Thymus (tissue), 11 donors: ENCODE measurements around the gene TSPAN6. TPM values are rescaled to one million over a fixed set of nuclear protein-coding genes. Genes with fewer than 3 reads are reported as not detected.

ENCODE experiments used
- DNase-seq, 9 donors: peaks; one replicate each; pipeline ENCODE4 v3.0.0-alpha.2; 2013; ENCODE audit warnings: low spot score in 9 of 9, low read depth in 6 of 9, missing footprints in 1 of 9
- H3K27ac ChIP-seq, 2 donors: one replicate each; pipeline ENCODE4 v1.5.1; 2013; ENCODE audit warnings: control low read depth in 1 of 2, low read depth in 1 of 2, low read length in 1 of 2, mild to moderate bottlenecking in 1 of 2, moderate library complexity in 1 of 2
- H3K27me3 ChIP-seq, 2 donors: one replicate each; pipeline ENCODE4 v1.5.1; 2013; ENCODE audit warnings: low read length in 1 of 2; ENCODE audit not compliant: control insufficient read depth in 2 of 2, insufficient read depth in 1 of 2
- H3K36me3 ChIP-seq, 2 donors: one replicate each; pipeline ENCODE4 v1.5.1; 2013; ENCODE audit warnings: low read length in 1 of 2, mild to moderate bottlenecking in 1 of 2, moderate library complexity in 1 of 2; ENCODE audit not compliant: control insufficient read depth in 2 of 2, insufficient read depth in 2 of 2
- H3K4me1 ChIP-seq, 2 donors: one replicate each; pipeline ENCODE4 v1.5.1; 2013; ENCODE audit warnings: low read length in 2 of 2; ENCODE audit not compliant: control insufficient read depth in 2 of 2, insufficient read depth in 2 of 2
- H3K4me3 ChIP-seq, 2 donors: one replicate each; pipeline ENCODE4 v1.5.1; 2013; ENCODE audit warnings: low read length in 2 of 2, control low read depth in 1 of 2, mild to moderate bottlenecking in 1 of 2
- H3K9me3 ChIP-seq, 2 donors: one replicate each; pipeline ENCODE4 v1.5.1; 2013; ENCODE audit warnings: low read length in 1 of 2, mild to moderate bottlenecking in 1 of 2; ENCODE audit not compliant: control insufficient read depth in 2 of 2, insufficient read depth in 1 of 2
- WGBS: extraction: QIAGEN DNeasy Blood & Tissue Kit; methylation state at CpG from one replicate; pipeline ENCODE4 v1.1.7; 2013; 5-methylcytosine and 5-hydroxymethylcytosine counted together
- polyA plus RNA-seq: library from polyadenylated mRNA; stranded (reverse); fragments of 200-250 nt; gene quantifications from one replicate; pipeline ENCODE4 v1.2.3, GENCODE V29; 2013
- total RNA-seq: library from RNA; stranded (reverse); fragments of 120-200 nt; gene quantifications from one replicate; pipeline ENCODE4 v1.2.4, GENCODE V29; 2013
- donor health status: healthy.

The TSPAN6 gene
- total and polyA plus RNA-seq, 2 donors, result 14.0 to 15.6 TPM

GRCh38 chrX:100643212-100643611 is 6.6 kb upstream of the TSPAN6 start:
- no peak for DNase-seq
- WGBS, result 96% methylated on average over 11 of the region's 11 CpGs
- no peaks in the 10 kb centered on the region for H3K9me3 ChIP-seq
- no peak overlapping the region for H3K4me3 ChIP-seq
- H3K36me3 ChIP-seq, result no peaks in the 10 kb centered on the region
- H3K4me1 ChIP-seq, result no peaks in the 10 kb centered on the region
- H3K27me3 ChIP-seq, result no peaks in the 10 kb centered on the region
- H3K27ac ChIP-seq, result no peak overlapping the region

- no peaks in the 10 kb centered on the region for H3K27me3 ChIP-seq
- H3K4me1 ChIP-seq, result no peaks in the 10 kb centered on the region
- DNase-seq, result no peak
- no peaks in the 10 kb centered on the region for H3K9me3 ChIP-seq
- 90% methylated on average over 3 of the region's 3 CpGs for WGBS
- H3K36me3 ChIP-seq, result no peaks in the 10 kb centered on the region
- H3K4me3 ChIP-seq, result no peak overlapping the region
- no peak overlapping the region for H3K27ac ChIP-seq
Observed at GRCh38 chrX:100642290-100642689, 5.7 kb upstream of the TSPAN6 start.

- peak in 1 of 9 donors; percentile 2 for DNase-seq
- no peaks in the 10 kb centered on the region for H3K9me3 ChIP-seq
- H3K27me3 ChIP-seq, result peaks cover 0 to 7% of the 10 kb centered on the region in 2 donors
- WGBS, result 73% methylated on average over 8 of the region's 8 CpGs
- no peaks in the 10 kb centered on the region for H3K4me1 ChIP-seq
- H3K36me3 ChIP-seq, result no peaks in the 10 kb centered on the region
- peak overlapping the region; percentile 43 to 56 for H3K4me3 ChIP-seq
- H3K27ac ChIP-seq, result peak overlapping the region in 1 of 2 donors; percentile 37
Observed at GRCh38 chrX:100635989-100636320, 651 bp downstream of the TSPAN6 start.

- no peak for DNase-seq
- no peaks in the 10 kb centered on the region for H3K9me3 ChIP-seq
- WGBS, result 92% methylated on average over 5 of the region's 5 CpGs
Observed at GRCh38 chrX:100635040-100635439, 1.6 kb downstream of the TSPAN6 start.

GRCh38 chrX:100625985-100626491 is 10.6 kb downstream of the TSPAN6 start:
- DNase-seq, result peak in 1 of 9 donors; percentile 28
- no peaks in the 10 kb centered on the region for H3K36me3 ChIP-seq
- no peaks in the 10 kb centered on the region for H3K9me3 ChIP-seq
- H3K4me3 ChIP-seq, result no peak overlapping the region
- H3K4me1 ChIP-seq, result no peaks in the 10 kb centered on the region
- 27% methylated on average over 5 of the region's 5 CpGs for WGBS
- no peak overlapping the region for H3K27ac ChIP-seq
- no peaks in the 10 kb centered on the region for H3K27me3 ChIP-seq

More at GRCh38 chrX:100635040-100635439, 1.6 kb downstream of the TSPAN6 start:
- Histone ChIP-seq H3K27me3 (peaks cover 0 to 7% of the 10 kb centered on the region in 2 donors), H3K27ac (no peak overlapping the region), H3K36me3 (no peaks in the 10 kb centered on the region), H3K4me1 (no peaks in the 10 kb centered on the region), H3K4me3 (no peak overlapping the region)

- DNase-seq, result no peak
- H3K27ac ChIP-seq, result no peak overlapping the region
- no peaks in the 10 kb centered on the region for H3K27me3 ChIP-seq
- 95% methylated on average over 4 of the region's 4 CpGs for WGBS
- no peaks in the 10 kb centered on the region for H3K4me1 ChIP-seq
- H3K9me3 ChIP-seq, result no peaks in the 10 kb centered on the region
- no peak overlapping the region for H3K4me3 ChIP-seq
- H3K36me3 ChIP-seq, result no peaks in the 10 kb centered on the region
Observed at GRCh38 chrX:100623001-100623400, 13.6 kb downstream of the TSPAN6 start.

- Histone ChIP-seq H3K9me3 (no peaks in the 10 kb centered on the region), H3K27me3 (no peaks in the 10 kb centered on the region)
Observed at GRCh38 chrX:100615005-100615404, 21.6 kb downstream of the TSPAN6 start.

GRCh38 chrX:100611951-100612350 is 24.7 kb downstream of the TSPAN6 start:
- 87% methylated on average over 5 of the region's 5 CpGs for WGBS
- Histone ChIP-seq H3K4me1 (no peaks in the 10 kb centered on the region), H3K27ac (no peak overlapping the region), H3K36me3 (no peaks in the 10 kb centered on the region), H3K27me3 (no peaks in the 10 kb centered on the region), H3K4me3 (no peak overlapping the region), H3K9me3 (no peaks in the 10 kb centered on the region)
- no peak for DNase-seq

More at GRCh38 chrX:100615005-100615404, 21.6 kb downstream of the TSPAN6 start:
- WGBS, result 34% methylated on average over 3 of the region's 3 CpGs
- H3K4me1 ChIP-seq, result no peaks in the 10 kb centered on the region
- H3K27ac ChIP-seq, result no peak overlapping the region
- peak in 1 of 9 donors; percentile 21 for DNase-seq
- no peak overlapping the region for H3K4me3 ChIP-seq
- no peaks in the 10 kb centered on the region for H3K36me3 ChIP-seq

- no peaks in the 10 kb centered on the region for H3K27me3 ChIP-seq
- DNase-seq, result no peak
- H3K27ac ChIP-seq, result no peak overlapping the region
- no peaks in the 10 kb centered on the region for H3K4me1 ChIP-seq
- H3K36me3 ChIP-seq, result no peaks in the 10 kb centered on the region
- H3K4me3 ChIP-seq, result no peak overlapping the region
- no peaks in the 10 kb centered on the region for H3K9me3 ChIP-seq
- 0% methylated on average over 1 of the region's 1 CpG for WGBS
Observed at GRCh38 chrX:100609591-100609990, 27.0 kb downstream of the TSPAN6 start.

GRCh38 chrX:100606753-100607152 is 29.9 kb downstream of the TSPAN6 start:
- no peaks in the 10 kb centered on the region for H3K4me1 ChIP-seq
- 6% methylated on average over 1 of the region's 1 CpG for WGBS
- no peak overlapping the region for H3K4me3 ChIP-seq
- DNase-seq, result peak in 1 of 9 donors; percentile 5
- no peaks in the 10 kb centered on the region for H3K27me3 ChIP-seq
- no peaks in the 10 kb centered on the region for H3K36me3 ChIP-seq
- no peak overlapping the region for H3K27ac ChIP-seq
- H3K9me3 ChIP-seq, result no peaks in the 10 kb centered on the region
